Small intestine (tissue), 16 donors: ENCODE data around the gene FANCI. TPM values are rescaled to one million over a fixed set of nuclear protein-coding genes. Genes with fewer than 3 reads are reported as not detected.

Source experiments
- DNase-seq, 2 donors: peaks; one replicate each; pipeline versions ENCODE4 v3.0.0 to v3.0.0-alpha.2; 2013
- FAIRE-seq: peaks from 2 replicates; lab custom pipeline; 2012; peaks lifted over from hg19 to GRCh38; lab: Jason Lieb, UNC
- H3K27ac ChIP-seq, 3 donors: one replicate each; pipeline ENCODE4 v1.5.1; 2013; ENCODE audit warnings: low read length in 2 of 3, mild to moderate bottlenecking in 2 of 3, control low read depth in 1 of 3, inconsistent platforms in 1 of 3, low read depth in 1 of 3, moderate library complexity in 1 of 3
- H3K27me3 ChIP-seq, 3 donors: one replicate each; pipeline ENCODE4 v1.6.1; 2013; ENCODE audit warnings: low read length in 3 of 3, inconsistent platforms in 1 of 3; ENCODE audit not compliant: control insufficient read depth in 3 of 3, insufficient read depth in 3 of 3
- H3K36me3 ChIP-seq, 3 donors: one replicate each; pipeline ENCODE4 v1.6.1; 2013; ENCODE audit warnings: low read length in 3 of 3, inconsistent platforms in 1 of 3, low read depth in 1 of 3, mild to moderate bottlenecking in 1 of 3, moderate library complexity in 1 of 3; ENCODE audit not compliant: control insufficient read depth in 3 of 3, insufficient read depth in 2 of 3
- H3K4me1 ChIP-seq, 3 donors: one replicate each; pipeline ENCODE4 v1.6.1; 2013; ENCODE audit warnings: low read length in 2 of 3, inconsistent platforms in 1 of 3, low read depth in 1 of 3, mild to moderate bottlenecking in 1 of 3, moderate library complexity in 1 of 3; ENCODE audit not compliant: control insufficient read depth in 3 of 3, insufficient read depth in 2 of 3
- H3K4me3 ChIP-seq, 3 donors: one replicate each; pipeline ENCODE4 v1.5.1; 2013; ENCODE audit warnings: low read length in 3 of 3, control low read depth in 1 of 3, inconsistent platforms in 1 of 3, low read depth in 1 of 3, mild to moderate bottlenecking in 1 of 3, moderate library complexity in 1 of 3
- H3K9me3 ChIP-seq, 2 donors: one replicate each; pipeline ENCODE4 v1.6.1; 2013; ENCODE audit warnings: low read depth in 1 of 2, low read length in 1 of 2; ENCODE audit not compliant: control insufficient read depth in 2 of 2, insufficient read depth in 1 of 2
- WGBS, 3 donors: extraction: QIAGEN DNeasy Blood & Tissue Kit; methylation state at CpG; one replicate each; pipeline ENCODE4 v1.1.7; 2013; 5-methylcytosine and 5-hydroxymethylcytosine counted together
- long read RNA-seq, 10 donors: transcript quantifications; one replicate each; lab custom pipeline, GENCODE V29; 2026
- polyA plus RNA-seq, 4 donors: library from polyadenylated mRNA; stranded (reverse) in 3 of 4; unstranded in 1 of 4; fragments of 200-250 nt in 3 of 4; fragments of 120-200 nt in 1 of 4; gene quantifications; one replicate each; pipeline versions ENCODE4 v1.2.1 to v1.2.3, GENCODE V29; 2013
- donor health status: healthy with polysubstance abuse.
- donor health status: control.
- donor health status: control.
- donor health status: Bipolar disorder and iron deficiency.
- donor health status: healthy.

The FANCI gene
- polyA plus RNA-seq, result 10 to 100 TPM in 2 of 4 donors, 1 to 10 TPM in 2; 1.6 to 21.6 (median 7.9) TPM
- long read RNA-seq, donor 1, result 0 reads
- long read RNA-seq, donor 2, result 0 reads
- long read RNA-seq, donor 3, result 0 reads
- long read RNA-seq, donor 4, result 0 reads
- long read RNA-seq, donor 5, partial matches to known transcripts, result 6 of 6 reads
- long read RNA-seq, donor 5, other reads (novel, unspliced or antisense), result 0 of 6 reads
- long read RNA-seq, donor 6, result 0 reads
- long read RNA-seq, donor 7, result 0 reads
- long read RNA-seq, donor 8, result 0 reads
- long read RNA-seq, donor 9, result 0 reads
- long read RNA-seq, donor 10, result 0 reads

DNA sequence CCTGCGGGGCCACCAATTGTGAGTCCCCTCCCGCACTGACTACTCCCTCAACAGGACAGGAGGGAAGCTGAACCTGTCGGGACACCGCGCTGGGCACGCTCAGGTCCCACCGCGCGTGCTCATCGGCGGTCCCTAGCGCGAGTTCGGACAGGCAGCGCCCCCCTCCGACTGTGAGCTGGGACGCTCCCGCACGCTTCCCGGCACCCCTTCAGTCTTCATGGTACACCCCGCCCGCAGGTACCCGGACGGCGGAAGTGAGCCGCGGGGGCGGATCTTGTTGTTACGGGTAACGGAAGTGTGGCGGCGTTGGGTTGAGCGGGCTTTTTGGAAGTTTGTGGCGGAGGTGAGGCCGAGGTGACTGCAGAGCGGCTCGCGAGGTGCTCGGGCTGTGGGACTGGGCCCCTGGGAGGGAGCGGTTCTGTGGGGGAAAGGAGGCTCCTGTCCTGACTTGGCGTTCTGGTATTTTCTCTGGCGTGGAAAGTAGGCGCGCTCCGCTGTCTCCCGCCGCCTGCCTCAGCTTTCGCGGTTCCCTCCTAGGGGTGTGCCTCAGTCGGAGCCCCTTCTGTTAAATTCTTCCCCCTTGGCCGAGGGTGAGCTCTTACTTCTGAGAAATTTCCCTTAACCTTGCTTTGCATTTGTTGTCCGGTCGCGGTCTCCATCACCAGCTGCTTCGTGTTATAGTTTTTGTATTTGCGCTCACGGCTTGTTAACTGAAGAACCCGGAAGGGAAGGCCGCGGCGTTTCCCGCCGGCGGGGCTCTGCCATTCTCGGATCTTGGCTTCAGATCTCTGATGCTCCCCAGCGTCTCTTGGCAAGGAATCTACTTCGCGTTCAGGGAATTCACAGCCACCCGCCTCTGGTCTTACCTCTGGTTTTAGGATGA, at the start of gene FANCI:
Gene FANCI (plus strand): TSS at position 289 of the 883 bp plus-strand sequence. CDS start 3,669 bp downstream, outside the sequence.
- H3K27me3 ChIP-seq, result no peaks in the 10 kb centered on the region
- H3K4me1 ChIP-seq, result peaks cover 0 to 7% (median 4%) of the 10 kb centered on the region in 3 donors
- WGBS, 3 donors, result 0% methylated on average over 65 to 69 of the region's 69 CpGs
- FAIRE-seq, result no peak
- H3K36me3 ChIP-seq, result no peaks in the 10 kb centered on the region
- H3K4me3 ChIP-seq, result peak within 1 kb of the TSS; percentile 67 to 77 (median 68)
- DNase-seq, result peak; percentile 94 to 98
- H3K9me3 ChIP-seq, result no peaks in the 10 kb centered on the region
- H3K27ac ChIP-seq, result peak within 1 kb of the TSS in 1 of 3 donors; percentile 36

DNA sequence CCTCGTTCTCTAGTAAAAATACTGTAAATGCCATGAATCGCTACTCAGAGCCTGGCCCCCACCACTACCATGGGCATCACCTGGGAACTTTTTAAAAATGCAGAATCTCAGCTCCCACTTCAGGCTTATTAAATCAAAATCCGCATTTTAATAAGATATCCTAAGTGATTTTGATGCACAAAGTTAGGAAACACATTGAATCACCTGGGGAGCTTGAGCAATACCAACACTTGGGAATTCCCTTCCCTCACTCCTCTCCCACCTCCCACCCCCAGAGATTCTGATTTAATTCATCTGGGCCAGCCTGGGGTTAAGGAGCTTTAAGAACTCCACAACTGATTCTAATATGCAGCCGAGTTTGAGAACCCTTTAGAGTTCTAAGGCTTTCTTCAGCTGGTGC, 49.2 kb upstream of the FANCI start:
- Histone ChIP-seq H3K27ac (no peak overlapping the region), H3K4me3 (no peak overlapping the region), H3K36me3 (peaks cover 22 to 55% (median 37%) of the 10 kb centered on the region in 3 donors), H3K27me3 (no peaks in the 10 kb centered on the region), H3K9me3 (no peaks in the 10 kb centered on the region), H3K4me1 (no peaks in the 10 kb centered on the region)
- FAIRE-seq (no peak), DNase-seq (no peak)
- WGBS, 3 donors, result 93 to 97% (median 94%) methylated on average over 4 of the region's 4 CpGs

DNA sequence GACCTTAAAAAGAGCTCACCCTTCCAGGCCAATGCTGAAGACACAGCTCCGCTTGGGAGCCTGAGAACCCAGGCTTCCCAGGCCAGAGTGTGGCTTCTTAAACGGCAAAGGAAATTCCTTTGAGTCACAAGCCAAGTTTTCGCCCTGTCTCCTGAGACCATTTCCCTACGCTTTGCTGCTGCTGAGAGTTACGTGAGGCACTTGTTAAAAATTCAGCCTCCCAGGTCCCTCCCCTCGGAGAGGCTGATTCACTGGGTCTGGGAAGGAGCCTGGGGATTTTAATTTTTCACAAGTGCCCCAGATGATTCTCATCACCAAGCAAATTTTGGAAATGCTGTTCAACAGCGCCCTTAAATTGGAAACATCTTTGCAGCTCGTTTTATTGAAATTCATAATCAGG, 47.9 kb upstream of the FANCI start:
- H3K27ac ChIP-seq, result no peak overlapping the region
- H3K9me3 ChIP-seq, result no peaks in the 10 kb centered on the region
- H3K4me3 ChIP-seq, result no peak overlapping the region
- DNase-seq (no peak), FAIRE-seq (no peak)
- H3K4me1 ChIP-seq, result no peaks in the 10 kb centered on the region
- peaks cover 22 to 53% (median 33%) of the 10 kb centered on the region in 3 donors for H3K36me3 ChIP-seq
- 84 to 95% (median 84%) methylated on average over 8 of the region's 8 CpGs for WGBS, 3 donors
- no peaks in the 10 kb centered on the region for H3K27me3 ChIP-seq

DNA sequence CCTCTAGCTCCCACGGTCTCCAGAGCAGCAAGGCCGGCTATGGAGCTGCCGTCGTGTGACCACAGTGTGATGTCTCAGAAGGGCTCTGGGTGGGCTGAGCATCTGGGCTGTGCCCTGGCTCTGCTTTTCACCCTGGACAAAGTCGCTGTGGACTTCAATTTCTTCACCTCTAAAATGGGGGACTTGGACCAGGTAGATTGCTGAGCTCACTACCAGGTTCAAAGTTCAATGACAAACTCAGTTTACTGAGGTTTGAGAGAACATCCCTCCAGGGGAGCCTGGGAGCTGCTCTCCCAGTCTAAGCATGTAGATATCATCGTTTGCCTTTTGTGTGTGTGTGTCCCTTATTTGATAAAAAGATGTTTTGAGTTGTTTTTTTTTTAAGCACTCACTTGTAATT, 47.5 kb upstream of the FANCI start:
- no peaks in the 10 kb centered on the region for H3K4me1 ChIP-seq
- WGBS, 3 donors, result 78 to 86% (median 81%) methylated on average over 6 of the region's 6 CpGs
- no peaks in the 10 kb centered on the region for H3K9me3 ChIP-seq
- H3K27ac ChIP-seq, result no peak overlapping the region
- FAIRE-seq (no peak), DNase-seq (no peak)
- no peaks in the 10 kb centered on the region for H3K27me3 ChIP-seq
- no peak overlapping the region for H3K4me3 ChIP-seq
- H3K36me3 ChIP-seq, result peaks cover 22 to 52% (median 29%) of the 10 kb centered on the region in 3 donors

DNA sequence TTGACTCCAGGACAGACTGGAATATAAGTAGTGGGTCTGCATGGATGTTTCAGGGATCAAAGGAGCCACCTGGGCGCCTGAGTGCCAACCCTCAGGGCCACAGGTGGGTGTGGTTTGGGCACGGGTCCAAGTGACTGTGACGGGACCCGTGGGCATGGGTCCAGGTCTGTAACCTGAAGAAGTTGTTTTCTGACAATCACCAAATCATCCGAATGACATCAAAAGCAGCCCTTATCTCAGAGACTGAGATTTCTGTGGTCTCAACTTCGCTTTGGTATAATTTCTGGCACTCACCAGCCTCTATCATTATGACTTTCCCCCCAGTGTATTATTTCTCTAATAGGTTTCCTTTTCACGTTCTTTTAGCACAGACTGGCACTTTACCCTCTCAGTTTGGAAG, 46.8 kb upstream of the FANCI start:
- Histone ChIP-seq H3K4me3 (no peak overlapping the region), H3K36me3 (peaks cover 20 to 52% (median 29%) of the 10 kb centered on the region in 3 donors), H3K9me3 (no peaks in the 10 kb centered on the region), H3K4me1 (no peaks in the 10 kb centered on the region), H3K27me3 (no peaks in the 10 kb centered on the region), H3K27ac (no peak overlapping the region)
- FAIRE-seq, result no peak
- WGBS, 3 donors, result 22 to 43% (median 29%) methylated on average over 7 of the region's 7 CpGs
- DNase-seq, result peak in 1 of 2 donors; percentile 32

DNA sequence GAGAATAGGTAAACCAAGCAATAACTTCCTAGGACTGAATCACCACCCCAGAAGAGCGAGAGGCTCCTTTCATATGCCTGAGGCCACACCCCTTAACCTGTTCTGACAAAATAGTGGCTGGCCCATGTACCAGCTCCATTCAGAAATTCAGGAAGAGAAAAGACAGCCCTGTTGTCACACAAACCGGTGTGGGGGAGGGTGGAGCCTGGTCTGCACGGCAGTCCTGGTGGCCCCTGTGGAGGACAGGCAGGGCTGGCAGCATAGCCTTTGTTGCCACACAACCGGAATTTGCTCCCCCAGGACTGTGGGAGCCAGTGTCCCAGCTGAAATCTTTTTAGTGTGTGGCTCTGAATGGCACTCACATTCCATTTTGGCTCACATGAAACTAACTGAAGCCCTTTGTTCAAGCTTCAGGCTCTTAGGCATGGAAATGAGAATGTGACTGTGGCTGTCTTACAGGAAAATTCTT, 46.2 kb upstream of the FANCI start:
- H3K27me3 ChIP-seq, result no peaks in the 10 kb centered on the region
- H3K9me3 ChIP-seq, result no peaks in the 10 kb centered on the region
- no peak overlapping the region for H3K27ac ChIP-seq
- DNase-seq (peak; percentile 18 to 34), FAIRE-seq (no peak)
- peaks cover 17 to 49% (median 29%) of the 10 kb centered on the region in 3 donors for H3K36me3 ChIP-seq
- 20 to 49% (median 42%) methylated on average over 4 of the region's 4 CpGs for WGBS, 3 donors
- H3K4me3 ChIP-seq, result no peak overlapping the region
- H3K4me1 ChIP-seq, result no peaks in the 10 kb centered on the region

DNA sequence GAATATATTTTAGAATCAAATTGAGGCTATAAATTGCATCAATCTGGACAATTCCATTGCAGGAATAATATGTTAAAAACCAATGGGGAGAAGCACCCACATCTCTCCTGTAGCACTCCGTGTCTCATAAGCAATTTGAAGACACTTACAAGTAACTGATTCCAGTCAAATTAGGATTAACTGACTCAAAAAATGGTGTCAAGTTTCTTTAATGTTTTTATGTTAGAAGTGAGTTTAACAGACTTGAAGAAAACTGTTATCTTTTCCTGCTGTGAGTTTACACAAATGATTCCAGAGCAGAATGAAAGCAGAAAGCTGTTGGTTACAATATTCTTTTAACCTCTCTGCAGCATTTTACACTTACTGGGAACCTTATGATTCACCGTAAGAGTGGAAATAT, 45.6 kb upstream of the FANCI start:
- no peak overlapping the region for H3K27ac ChIP-seq
- DNase-seq (no peak), FAIRE-seq (no peak)
- H3K36me3 ChIP-seq, result peaks cover 11 to 46% (median 26%) of the 10 kb centered on the region in 3 donors
- no peak overlapping the region for H3K4me3 ChIP-seq
- WGBS, 3 donors, result 71 to 92% (median 87%) methylated on average over 2 of the region's 2 CpGs
- no peaks in the 10 kb centered on the region for H3K4me1 ChIP-seq
- H3K27me3 ChIP-seq, result no peaks in the 10 kb centered on the region
- no peaks in the 10 kb centered on the region for H3K9me3 ChIP-seq

DNA sequence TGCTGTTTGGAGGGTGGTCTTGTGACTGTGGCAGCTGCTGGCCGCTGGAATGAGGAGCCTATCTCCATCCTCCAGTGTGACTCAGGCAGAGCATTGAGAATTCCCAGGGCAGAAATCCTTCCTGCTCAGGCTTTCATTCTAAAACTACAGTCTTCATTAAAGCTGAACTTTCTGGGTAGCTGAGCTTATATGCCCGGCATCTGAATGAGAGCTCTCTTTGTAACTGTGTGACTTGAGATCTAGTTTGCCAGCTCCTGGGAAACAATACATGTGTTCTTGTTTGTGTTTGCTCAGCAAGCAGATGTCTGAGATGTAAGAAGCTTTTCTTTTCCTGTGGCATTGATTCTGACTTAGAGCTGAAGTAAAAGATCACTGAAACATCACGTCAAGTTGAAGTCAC, 44.8 kb upstream of the FANCI start:
- Histone ChIP-seq H3K27me3 (no peaks in the 10 kb centered on the region), H3K9me3 (no peaks in the 10 kb centered on the region), H3K36me3 (peaks cover 8 to 38% (median 22%) of the 10 kb centered on the region in 3 donors), H3K4me1 (no peaks in the 10 kb centered on the region), H3K4me3 (no peak overlapping the region), H3K27ac (peak overlapping the region in 1 of 3 donors; percentile 21)
- DNase-seq, result no peak
- 89 to 97% (median 90%) methylated on average over 3 of the region's 3 CpGs for WGBS, 3 donors
- FAIRE-seq, result no peak
